Activated T-cell treated with anti-CD3 and anti-CD28 coated beads for 48 hours (primary cell): ENCODE results near the gene GLT6D1.

Experiments
- DNase-seq: peaks from one replicate; pipeline ENCODE4 v3.0.0-alpha.2; 2020; ENCODE audit warnings: low read depth

GLT6D1 gene

DNA sequence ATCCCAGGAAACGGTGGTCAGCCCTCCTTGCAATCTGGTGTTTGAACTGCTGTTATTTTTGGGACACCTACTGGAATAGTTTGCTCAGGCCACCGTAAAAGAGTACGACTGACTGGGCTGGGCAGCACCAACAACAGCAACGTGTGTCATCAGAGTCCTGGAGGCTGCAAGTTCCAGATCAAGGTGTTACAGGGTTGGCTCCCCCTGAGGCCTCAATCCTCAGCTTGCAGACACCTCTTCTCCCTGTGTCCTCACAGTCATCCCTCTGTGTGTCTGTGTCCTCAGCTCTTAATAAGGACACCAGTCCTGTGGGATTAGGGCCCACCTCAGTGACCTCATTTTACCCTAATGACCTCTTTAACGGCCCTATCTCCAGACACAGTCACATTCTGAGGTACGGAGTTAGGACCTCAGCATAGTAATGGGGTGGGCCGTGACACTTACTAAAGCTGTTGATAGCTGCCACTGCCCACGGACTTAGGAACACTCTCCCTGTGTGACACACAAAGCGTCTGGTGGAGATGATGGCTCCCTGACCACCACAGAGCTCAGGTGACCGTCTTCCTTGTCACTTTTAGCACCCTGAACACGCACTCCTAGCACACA is 16.8 kb downstream of the GLT6D1 start:
- DNase-seq = no peak

DNA sequence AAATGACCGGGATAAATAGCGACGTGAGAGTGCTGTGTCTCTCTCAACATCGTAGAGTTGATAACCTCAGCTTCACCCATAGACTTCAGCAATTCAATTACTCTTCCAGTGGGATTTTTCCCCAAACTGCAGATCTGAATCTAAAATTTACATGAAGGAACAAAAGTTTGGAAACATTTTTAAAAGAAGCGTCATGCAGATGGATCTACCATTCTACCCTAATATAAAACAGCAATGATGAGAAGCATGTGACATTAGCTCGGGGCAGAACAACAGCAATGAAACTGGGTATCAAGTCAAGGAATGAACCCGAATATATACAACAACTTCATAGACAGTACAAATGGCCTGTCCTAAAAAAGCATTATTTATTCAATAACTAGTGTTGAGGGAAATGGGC is 18.8 kb downstream of the GLT6D1 start:
- no peak for DNase-seq

DNA sequence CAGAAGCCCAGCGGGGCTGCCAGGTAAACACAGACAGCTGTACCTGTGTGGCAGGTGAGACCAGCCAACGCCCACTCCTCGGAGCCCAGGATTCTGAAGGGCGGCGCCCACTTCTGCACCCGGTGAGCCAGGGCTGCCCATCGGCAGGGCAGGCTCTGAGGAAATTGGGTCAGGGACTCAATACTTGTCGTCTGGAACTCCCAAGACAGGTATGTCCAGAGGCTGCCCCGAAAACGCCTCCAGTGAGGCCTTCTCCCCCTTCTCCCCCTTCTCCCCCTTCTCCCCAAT is 19.8 kb downstream of the GLT6D1 start:
- DNase-seq = no peak

- DNase-seq = no peak
Observed at GRCh38 chr9:135618866-135619598, 20.3 kb downstream of the GLT6D1 start.

DNA sequence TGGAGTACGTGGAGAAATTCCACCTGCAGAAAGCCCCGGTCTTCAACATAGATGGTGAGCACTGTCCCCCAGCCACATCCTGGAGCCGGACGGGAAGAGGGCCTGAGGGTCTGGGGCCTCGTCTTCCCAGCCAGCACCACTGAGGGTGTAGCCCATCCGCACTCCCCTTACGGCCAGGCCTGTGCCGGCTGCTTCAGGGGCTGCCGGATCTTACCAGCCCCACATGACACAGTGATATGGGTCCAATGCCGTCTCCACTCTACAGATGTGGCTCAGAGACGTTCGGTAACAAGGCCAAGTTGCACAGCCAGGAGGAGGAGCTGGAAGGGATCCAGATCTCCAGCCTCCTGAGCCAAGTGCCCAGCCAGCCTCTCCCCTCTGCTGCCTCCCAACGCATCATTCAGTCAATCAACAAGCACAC is 21.3 kb downstream of the GLT6D1 start:
- DNase-seq = no peak

DNA sequence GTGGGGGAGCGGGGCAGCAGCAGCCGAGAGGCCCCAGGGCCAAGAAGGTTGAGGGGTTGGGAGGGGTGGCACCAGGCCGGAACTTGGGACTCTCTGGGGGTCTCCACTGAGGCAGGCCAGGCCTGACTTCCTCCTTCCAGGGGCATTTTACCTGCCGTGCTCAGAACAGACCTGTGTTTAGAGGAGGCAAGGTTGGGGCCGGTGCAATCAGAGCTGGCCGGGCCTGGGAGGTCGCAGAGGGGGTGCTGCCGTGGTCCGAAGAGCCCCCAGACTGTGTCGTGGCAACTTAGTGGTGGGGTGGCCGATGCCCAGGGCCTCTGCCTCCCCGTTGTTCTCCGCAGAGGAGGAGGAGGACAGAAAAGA is 21.8 kb downstream of the GLT6D1 start:
- no peak for DNase-seq

GRCh38 chr9:135616619-135617537 is 22.5 kb downstream of the GLT6D1 start:
- DNase-seq = no peak

GRCh38 chr9:135615666-135616618 is 23.4 kb downstream of the GLT6D1 start:
- no peak for DNase-seq

- no peak for DNase-seq
Observed at GRCh38 chr9:135614821-135615665, 24.3 kb downstream of the GLT6D1 start.

GRCh38 chr9:135613946-135614805 is 25.2 kb downstream of the GLT6D1 start:
- DNase-seq = no peak

DNA sequence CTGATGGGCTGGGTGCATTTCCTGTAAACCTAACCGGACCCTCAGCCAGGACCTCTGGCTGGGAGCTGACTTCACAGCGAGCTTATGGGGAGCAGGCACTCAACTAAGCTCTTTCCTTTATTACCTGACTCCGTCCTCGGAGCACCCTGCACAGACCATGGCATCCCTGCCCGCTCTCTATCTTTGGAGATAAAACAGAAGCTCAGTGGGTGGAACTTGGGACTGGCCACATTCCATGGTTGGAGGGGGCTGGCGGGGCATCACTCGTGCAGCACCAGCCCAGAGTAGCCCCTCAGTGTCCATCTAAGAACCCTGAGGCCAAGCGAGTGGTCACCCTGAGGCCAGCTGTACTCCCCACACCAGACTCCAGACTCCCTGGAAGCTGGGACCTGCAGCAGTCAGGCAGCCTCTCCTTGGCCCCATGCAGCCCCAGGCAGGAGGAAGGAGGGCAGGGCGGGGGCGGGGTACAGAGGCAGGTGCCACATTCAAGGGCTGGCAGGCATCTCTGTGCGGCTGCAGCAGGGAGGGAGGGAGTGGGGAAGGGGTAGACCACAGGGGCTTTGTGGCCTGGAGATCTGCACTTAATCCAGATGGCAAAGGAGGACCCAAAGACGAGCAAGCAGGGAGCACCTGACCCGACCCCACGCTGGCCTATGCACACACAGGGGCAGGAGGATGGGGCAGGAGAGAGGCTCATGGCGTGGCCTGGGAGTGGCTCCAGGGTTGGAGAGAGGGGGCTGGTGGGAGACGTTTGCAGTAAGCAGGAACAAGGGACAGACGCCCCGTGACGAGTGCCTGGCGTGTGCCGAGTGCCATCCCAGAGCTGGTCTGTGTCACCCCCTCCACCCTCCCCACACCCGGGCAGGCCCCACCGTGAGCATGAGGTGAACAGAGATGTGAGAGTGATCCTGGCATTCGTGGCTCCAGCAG is 26.1 kb downstream of the GLT6D1 start:
- no peak for DNase-seq

DNA sequence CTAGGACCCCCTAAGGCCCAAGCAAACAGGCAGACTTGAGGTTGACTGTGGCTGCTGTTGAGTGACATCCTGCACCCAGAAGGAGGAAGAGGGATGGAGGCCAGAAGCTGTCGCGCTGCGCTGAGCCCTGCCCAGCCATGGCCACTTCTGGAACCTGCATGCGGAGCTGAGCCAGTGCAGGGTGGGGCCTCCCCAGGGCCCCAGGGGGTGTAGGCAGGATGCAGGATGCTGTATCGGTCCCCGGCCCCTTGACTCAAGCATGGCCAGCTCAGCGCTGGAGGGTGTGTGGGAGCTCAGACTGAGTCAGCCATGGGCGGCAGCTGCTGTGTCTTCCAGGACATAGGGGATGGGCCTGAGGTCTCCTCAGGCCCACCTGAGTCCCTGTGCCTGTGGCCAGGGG is 26.9 kb downstream of the GLT6D1 start:
- no peak for DNase-seq

GRCh38 chr9:135611875-135612209 is 27.5 kb downstream of the GLT6D1 start:
- no peak for DNase-seq

DNA sequence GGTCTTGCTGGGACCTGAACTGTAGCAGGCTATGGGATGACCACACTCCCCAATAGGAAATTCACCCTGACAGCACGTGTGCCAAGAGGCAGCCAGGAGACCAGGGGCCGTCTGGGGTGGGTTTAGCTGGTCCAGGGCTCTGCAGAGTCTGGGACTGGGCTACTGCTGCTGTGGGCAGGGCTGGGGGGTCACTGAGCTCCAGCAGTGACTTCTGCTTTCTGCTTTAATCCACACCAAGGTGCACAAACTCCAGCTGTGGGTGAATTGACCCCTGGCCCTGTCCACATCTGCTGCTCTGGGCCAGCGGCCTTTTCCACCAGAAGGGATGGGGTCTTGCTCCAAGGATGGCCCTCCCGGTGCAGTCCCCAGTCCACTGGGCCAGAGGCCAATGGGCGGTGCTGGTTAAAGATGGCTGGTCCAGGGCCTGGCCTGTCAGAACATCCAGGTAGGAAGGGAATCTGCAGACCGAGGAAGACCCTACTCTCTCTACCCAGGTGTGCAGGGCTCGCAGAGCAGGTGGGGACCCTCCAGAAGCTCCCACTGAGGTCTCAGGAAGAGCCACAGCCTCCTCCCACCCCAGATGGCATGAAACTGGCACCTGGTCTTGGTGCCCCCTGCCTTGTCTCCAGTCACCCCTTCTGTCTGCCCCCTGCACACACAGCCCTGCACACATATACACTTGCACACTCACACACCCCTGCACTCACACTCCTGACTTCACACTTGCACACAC is 28.0 kb downstream of the GLT6D1 start:
- no peak for DNase-seq

GRCh38 chr9:135610290-135611141 is 28.8 kb downstream of the GLT6D1 start:
- no peak for DNase-seq

- no peak for DNase-seq
Observed at GRCh38 chr9:135609366-135609955, 29.9 kb downstream of the GLT6D1 start.

- no peak for DNase-seq
Observed at GRCh38 chr9:135608999-135609317, 30.4 kb downstream of the GLT6D1 start.
